ENCODE data around the gene SND1. TPM values are rescaled to one million over a fixed set of nuclear protein-coding genes. Genes with fewer than 3 reads are reported as not detected.

Gene SND1
- total RNA-seq, 2 experiments from 2014 or later = 193 to 214 TPM

- POLR2A ChIA-PET = no interaction called here
- H3K9me3 Mint-ChIP-seq (ENCODE audit: low read depth) = no peaks in the 10 kb centered on the region
Measured at GRCh38 chr7:127758105-127758504, 106.1 kb downstream of the SND1 start.

GRCh38 chr7:127758845-127759244 is 106.9 kb downstream of the SND1 start:
- intact Hi-C loops (cut with DNase I, micrococcal nuclease) = no loop called here
- Mint-ChIP-seq H3K36me3 (ENCODE audit: low read depth) (peaks cover 17% of the 10 kb centered on the region), H3K4me1 (peaks cover 22% of the 10 kb centered on the region), H3K27ac (no peak overlapping the region), H3K4me3 (no peak overlapping the region), H3K27me3 (no peaks in the 10 kb centered on the region), H3K9me3 (ENCODE audit: low read depth) (no peaks in the 10 kb centered on the region)
- POLR2A ChIA-PET = no interaction called here
- ATAC-seq (no peak), DNase-seq (no peak)
- CTCF ChIA-PET = no interaction called here

More at GRCh38 chr7:127758105-127758504, 106.1 kb downstream of the SND1 start:
- CTCF ChIA-PET = no interaction called here
- no peaks in the 10 kb centered on the region for H3K27me3 Mint-ChIP-seq
- no peak overlapping the region for H3K4me3 Mint-ChIP-seq
- intact Hi-C loops (cut with DNase I, micrococcal nuclease) = no loop called here
- ATAC-seq (no peak), DNase-seq (no peak)
- peaks cover 20% of the 10 kb centered on the region for H3K36me3 Mint-ChIP-seq (ENCODE audit: low read depth)
- H3K4me1 Mint-ChIP-seq = peaks cover 26% of the 10 kb centered on the region
- no peak overlapping the region for H3K27ac Mint-ChIP-seq

DNA sequence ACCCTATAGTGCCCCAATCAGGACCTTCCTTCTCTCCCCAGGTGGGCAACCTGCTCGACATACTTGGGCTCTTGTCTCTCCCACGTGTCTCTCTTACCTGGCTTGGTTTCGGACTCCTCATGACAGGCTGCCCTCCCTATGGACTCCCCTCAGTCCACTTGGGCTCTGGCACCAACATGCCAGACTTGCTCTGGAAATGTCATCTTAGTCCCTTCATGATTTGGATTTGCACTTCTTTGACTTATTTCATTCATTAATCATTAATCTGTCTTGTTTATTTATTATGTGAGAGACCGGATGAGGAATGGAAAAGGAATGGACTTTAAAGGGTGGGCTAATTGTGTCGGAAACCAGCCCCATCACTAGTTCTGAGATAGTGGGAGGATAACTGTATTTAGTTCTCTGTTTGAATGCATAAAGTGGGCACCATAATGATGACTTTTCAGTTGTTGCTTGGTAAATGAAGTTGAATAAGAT is 108.0 kb downstream of the SND1 start:
- ATAC-seq (no peak), DNase-seq (no peak)
- no peaks in the 10 kb centered on the region for H3K9me3 Mint-ChIP-seq (ENCODE audit: low read depth)
- ChIA-PET POLR2A (no interaction called here), CTCF (interaction anchor here (0.5 kb wide), 1 partner anchor 8 kb away, joined by 3 read pairs; no protein-coding TSS in a partner anchor)
- H3K27me3 Mint-ChIP-seq = no peaks in the 10 kb centered on the region
- peaks cover 17% of the 10 kb centered on the region for H3K36me3 Mint-ChIP-seq (ENCODE audit: low read depth)
- H3K4me1 Mint-ChIP-seq = peaks cover 21% of the 10 kb centered on the region
- intact Hi-C loops (cut with DNase I, micrococcal nuclease) = no loop called here
- no peak overlapping the region for H3K27ac Mint-ChIP-seq
- H3K4me3 Mint-ChIP-seq = no peak overlapping the region

DNA sequence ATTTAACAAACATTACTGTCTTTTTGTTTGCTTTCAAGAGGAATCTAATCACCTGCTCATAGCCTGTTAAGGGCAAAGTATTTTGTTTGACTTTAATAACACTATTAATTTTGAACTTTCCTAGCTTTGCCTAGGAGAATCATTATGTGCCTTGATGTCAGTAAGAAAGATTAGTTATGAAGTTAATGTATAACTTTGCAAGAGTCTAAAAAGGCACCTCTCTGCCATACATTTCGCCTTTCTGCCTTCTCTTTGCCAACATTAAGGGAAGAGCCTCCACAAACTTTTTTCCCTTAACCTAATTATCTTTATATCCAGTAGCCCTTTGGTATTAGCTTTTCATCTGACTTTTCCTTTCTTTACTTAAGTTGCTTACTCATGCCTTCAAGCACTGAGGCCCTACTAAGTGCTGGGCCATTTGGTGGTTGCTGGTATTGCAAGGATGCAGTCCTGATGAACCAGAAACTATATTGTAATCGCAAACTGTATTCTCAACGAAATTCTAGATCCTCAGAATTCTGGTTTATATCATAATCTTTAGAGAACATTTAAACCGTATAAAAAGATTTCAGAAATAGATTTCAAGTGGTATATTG is 108.5 kb downstream of the SND1 start:
- CTCF ChIA-PET = interaction anchor here (0.5 to 0.6 kb wide), 2 partner anchors 9 to 12 kb away, joined by 3 read pairs; no protein-coding TSS in a partner anchor
- Mint-ChIP-seq H3K4me3 (no peak overlapping the region), H3K36me3 (ENCODE audit: low read depth) (peaks cover 20% of the 10 kb centered on the region), H3K27ac (no peak overlapping the region), H3K4me1 (peaks cover 20% of the 10 kb centered on the region), H3K27me3 (no peaks in the 10 kb centered on the region), H3K9me3 (ENCODE audit: low read depth) (no peaks in the 10 kb centered on the region)
- no peak for ATAC-seq
- POLR2A ChIA-PET = no interaction called here
- intact Hi-C loops (cut with DNase I, micrococcal nuclease) = no loop called here
- no peak for DNase-seq

GRCh38 chr7:127761196-127761595 is 109.2 kb downstream of the SND1 start:
- DNase-seq (no peak), ATAC-seq (no peak)
- intact Hi-C loops (cut with DNase I, micrococcal nuclease) = no loop called here
- Mint-ChIP-seq H3K27me3 (no peaks in the 10 kb centered on the region), H3K4me1 (peaks cover 22% of the 10 kb centered on the region), H3K4me3 (no peak overlapping the region), H3K27ac (no peak overlapping the region), H3K36me3 (ENCODE audit: low read depth) (peaks cover 25% of the 10 kb centered on the region), H3K9me3 (ENCODE audit: low read depth) (no peaks in the 10 kb centered on the region)
- ChIA-PET POLR2A (no interaction called here), CTCF (interaction anchor here (0.6 kb wide), 1 partner anchor 13 kb away, joined by 3 read pairs; no protein-coding TSS in a partner anchor)

- no peak overlapping the region for H3K27ac Mint-ChIP-seq
- ATAC-seq = no peak
- intact Hi-C loops (cut with DNase I, micrococcal nuclease) = no loop called here
- ChIA-PET CTCF (interaction anchor here (1.2 to 1.7 kb wide), 2 partner anchors 9 to 55 kb away, joined by 4 to 6 read pairs; no protein-coding TSS in a partner anchor), POLR2A (no interaction called here)
- H3K4me3 Mint-ChIP-seq = no peak overlapping the region
- no peaks in the 10 kb centered on the region for H3K27me3 Mint-ChIP-seq
- DNase-seq = no peak
- peaks cover 42% of the 10 kb centered on the region for H3K4me1 Mint-ChIP-seq
- H3K9me3 Mint-ChIP-seq (ENCODE audit: low read depth) = no peaks in the 10 kb centered on the region
- H3K36me3 Mint-ChIP-seq (ENCODE audit: low read depth) = peaks cover 33% of the 10 kb centered on the region
Measured at GRCh38 chr7:127764681-127765080, 112.7 kb downstream of the SND1 start.

DNA sequence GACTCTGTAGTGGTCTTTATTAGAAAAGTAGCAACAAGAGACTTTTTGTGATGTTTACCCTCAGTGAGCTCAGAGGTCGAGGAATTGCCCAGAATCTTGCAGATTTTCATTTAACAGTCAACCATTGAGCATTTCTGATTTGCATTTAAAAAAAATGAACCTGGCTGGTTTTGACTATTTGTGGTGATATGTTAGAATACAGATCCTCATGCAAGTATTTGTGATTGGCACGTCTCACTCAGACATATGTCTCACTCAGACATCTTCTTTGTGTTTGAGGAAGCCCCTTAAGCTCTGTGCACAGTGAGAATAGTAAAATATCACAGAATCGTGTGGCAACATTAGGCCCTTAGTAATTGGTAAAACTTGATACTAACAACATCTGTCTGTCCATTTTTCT is 113.2 kb downstream of the SND1 start:
- DNase-seq (no peak), ATAC-seq (no peak)
- ChIA-PET CTCF (interaction anchor here (1.2 to 1.7 kb wide), 2 partner anchors 9 to 56 kb away, joined by 4 to 6 read pairs; no protein-coding TSS in a partner anchor), POLR2A (no interaction called here)
- peaks cover 30% of the 10 kb centered on the region for H3K36me3 Mint-ChIP-seq (ENCODE audit: low read depth)
- no peaks in the 10 kb centered on the region for H3K9me3 Mint-ChIP-seq (ENCODE audit: low read depth)
- peaks cover 42% of the 10 kb centered on the region for H3K4me1 Mint-ChIP-seq
- no peak overlapping the region for H3K27ac Mint-ChIP-seq
- H3K27me3 Mint-ChIP-seq = no peaks in the 10 kb centered on the region
- intact Hi-C loops (cut with DNase I, micrococcal nuclease) = no loop called here
- no peak overlapping the region for H3K4me3 Mint-ChIP-seq

GRCh38 chr7:127766831-127767459 is 115.0 kb downstream of the SND1 start:
- DNase-seq (no peak), ATAC-seq (no peak)
- CTCF ChIA-PET = interaction anchor here (0.7 to 1.3 kb wide), 6 partner anchors 12 to 442 kb away, joined by 3 to 4 read pairs (median 3); no protein-coding TSS in a partner anchor
- H3K27me3 Mint-ChIP-seq = no peaks in the 10 kb centered on the region
- intact Hi-C loops (cut with DNase I, micrococcal nuclease) = no loop called here
- no peak overlapping the region for H3K4me3 Mint-ChIP-seq
- POLR2A ChIA-PET = interaction anchor here (0.8 kb wide), 1 partner anchor 10 kb away, joined by 3 read pairs; no protein-coding TSS in a partner anchor
- H3K36me3 Mint-ChIP-seq (ENCODE audit: low read depth) = peaks cover 33% of the 10 kb centered on the region
- no peaks in the 10 kb centered on the region for H3K9me3 Mint-ChIP-seq (ENCODE audit: low read depth)
- H3K4me1 Mint-ChIP-seq = peaks cover 42% of the 10 kb centered on the region
- no peak overlapping the region for H3K27ac Mint-ChIP-seq

- ChIA-PET POLR2A (no interaction called here), CTCF (interaction anchor here (1.3 kb wide), 3 partner anchors 11 to 17 kb away, joined by 3 to 4 read pairs (median 3); no protein-coding TSS in a partner anchor)
- H3K9me3 Mint-ChIP-seq (ENCODE audit: low read depth) = no peaks in the 10 kb centered on the region
- DNase-seq = no peak
- intact Hi-C loops (cut with DNase I, micrococcal nuclease) = no loop called here
- no peak for ATAC-seq
- no peak overlapping the region for H3K27ac Mint-ChIP-seq
- H3K36me3 Mint-ChIP-seq (ENCODE audit: low read depth) = peaks cover 34% of the 10 kb centered on the region
- no peak overlapping the region for H3K4me3 Mint-ChIP-seq
- H3K27me3 Mint-ChIP-seq = no peaks in the 10 kb centered on the region
- H3K4me1 Mint-ChIP-seq = peaks cover 41% of the 10 kb centered on the region
Measured at GRCh38 chr7:127768241-127768640, 116.2 kb downstream of the SND1 start.

DNA sequence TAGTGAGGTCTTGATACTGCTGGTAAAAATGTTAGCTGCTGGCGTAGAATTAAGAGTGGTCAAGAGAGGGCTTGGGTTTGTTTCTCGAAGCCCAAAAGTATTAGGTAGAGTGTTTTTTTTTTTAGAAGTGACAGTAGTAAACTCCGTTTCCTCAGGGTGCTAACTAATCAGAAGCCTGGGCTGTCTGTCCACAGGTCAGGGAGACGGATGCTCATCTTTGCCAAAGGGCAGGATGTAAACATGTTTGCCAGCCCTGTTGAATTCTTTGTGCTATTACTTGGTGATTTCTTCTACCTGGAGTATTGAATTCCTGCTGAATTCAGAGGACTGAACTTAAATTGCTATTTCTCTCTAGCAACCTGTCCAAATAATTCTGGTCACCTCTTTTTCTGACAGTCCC is 117.1 kb downstream of the SND1 start:
- CTCF ChIA-PET = interaction anchor here (0.7 kb wide), 1 partner anchor 454 kb away, joined by 3 read pairs; no protein-coding TSS in a partner anchor
- no peaks in the 10 kb centered on the region for H3K9me3 Mint-ChIP-seq (ENCODE audit: low read depth)
- H3K36me3 Mint-ChIP-seq (ENCODE audit: low read depth) = peaks cover 38% of the 10 kb centered on the region

GRCh38 chr7:127769696-127770400 is 117.9 kb downstream of the SND1 start:
- H3K4me1 Mint-ChIP-seq = peaks cover 40% of the 10 kb centered on the region
- DNase-seq (no peak), ATAC-seq (no peak)
- H3K4me3 Mint-ChIP-seq = no peak overlapping the region
- H3K36me3 Mint-ChIP-seq (ENCODE audit: low read depth) = peaks cover 37% of the 10 kb centered on the region
- no peaks in the 10 kb centered on the region for H3K27me3 Mint-ChIP-seq
- H3K27ac Mint-ChIP-seq = no peak overlapping the region
- intact Hi-C loops (cut with DNase I, micrococcal nuclease) = no loop called here
- no peaks in the 10 kb centered on the region for H3K9me3 Mint-ChIP-seq (ENCODE audit: low read depth)
- ChIA-PET POLR2A (no interaction called here), CTCF (interaction anchor here (1.0 kb wide), 1 partner anchor 317 kb away, joined by 3 read pairs; no protein-coding TSS in a partner anchor)

More for the DNA sequence above, 117.1 kb downstream of the SND1 start:
- DNase-seq (no peak), ATAC-seq (no peak)
- Mint-ChIP-seq H3K4me3 (no peak overlapping the region), H3K27ac (no peak overlapping the region), H3K27me3 (no peaks in the 10 kb centered on the region), H3K4me1 (peaks cover 41% of the 10 kb centered on the region)
- POLR2A ChIA-PET = no interaction called here
- intact Hi-C loops (cut with DNase I, micrococcal nuclease) = no loop called here
